Stimulated activated CD8-positive, alpha-beta memory T cell treated with anti-CD3 and anti-CD28 coated beads, Interleukin-2, amount 100 ng/mL, for 48 hours (primary cell): Measurements from ENCODE around the gene PBX1.

Source experiments
- DNase-seq, 2 donors: peaks; one replicate each; pipeline ENCODE4 v3.0.0-alpha.2; 2020; ENCODE audit warnings: low read depth in 2 of 2

Gene PBX1

GRCh38 chr1:164668491-164669400 is 109.8 kb downstream of the PBX1 start:
- no peak for DNase-seq

- DNase-seq = no peak
Measured at GRCh38 chr1:164670026-164670425, 111.0 kb downstream of the PBX1 start.

- DNase-seq = no peak
Measured at GRCh38 chr1:164670786-164671185, 111.8 kb downstream of the PBX1 start.

- no peak for DNase-seq
Measured at GRCh38 chr1:164671323-164671965, 112.5 kb downstream of the PBX1 start.

GRCh38 chr1:164671966-164672571 is 113.1 kb downstream of the PBX1 start:
- no peak for DNase-seq

GRCh38 chr1:164672588-164672987 is 113.6 kb downstream of the PBX1 start:
- no peak for DNase-seq

- no peak for DNase-seq
Measured at GRCh38 chr1:164673584-164674214, 114.7 kb downstream of the PBX1 start.

- no peak for DNase-seq
Measured at GRCh38 chr1:164675342-164675904, 116.4 kb downstream of the PBX1 start.

- no peak for DNase-seq
Measured at GRCh38 chr1:164678136-164678700, 119.2 kb downstream of the PBX1 start.

- DNase-seq = no peak
Measured at GRCh38 chr1:164682570-164682969, 123.6 kb downstream of the PBX1 start.

- no peak for DNase-seq
Measured at GRCh38 chr1:164683235-164683634, 124.3 kb downstream of the PBX1 start.

GRCh38 chr1:164685266-164686035 is 126.5 kb downstream of the PBX1 start:
- DNase-seq = no peak

GRCh38 chr1:164687777-164688176 is 128.8 kb downstream of the PBX1 start:
- no peak for DNase-seq

- no peak for DNase-seq
Measured at GRCh38 chr1:164688791-164689190, 129.8 kb downstream of the PBX1 start.

- no peak for DNase-seq
Measured at GRCh38 chr1:164689672-164690511, 130.9 kb downstream of the PBX1 start.

GRCh38 chr1:164692420-164692819 is 133.4 kb downstream of the PBX1 start:
- DNase-seq = no peak

- no peak for DNase-seq
Measured at GRCh38 chr1:164693564-164694359, 134.8 kb downstream of the PBX1 start.

GRCh38 chr1:164694505-164694904 is 135.5 kb downstream of the PBX1 start:
- DNase-seq = no peak
